Bronchial epithelial cell (primary cell): ENCODE results near the gene TXNDC8. TPM values are rescaled to one million over a fixed set of nuclear protein-coding genes. Genes with fewer than 3 reads are reported as not detected.

Source experiments
- DNase-seq: peaks from one replicate; pipeline ENCODE4 v3.0.0-alpha.2; 2010; ENCODE audit warnings: low read depth
- FAIRE-seq: peaks from 2 replicates; lab custom pipeline; 2011; peaks lifted over from hg19 to GRCh38; lab: Jason Lieb, UNC
- H3K27me3 ChIP-seq: 2 replicates; pipeline ENCODE4 v1.5.1; 2011; ENCODE audit warnings: low read length; ENCODE audit not compliant: control insufficient read depth, insufficient read depth
- H3K36me3 ChIP-seq: 2 replicates; pipeline ENCODE4 v1.5.1; 2011; ENCODE audit warnings: low read length; ENCODE audit not compliant: control insufficient read depth, insufficient read depth
- H3K4me3 ChIP-seq: 2 replicates; pipeline ENCODE4 v1.5.1; 2011; ENCODE audit warnings: mild to moderate bottlenecking, low read depth, low read length, control low read depth
- total RNA-seq: library from RNA; depleted of rRNA; stranded (reverse); fragments of >200 nt; gene quantifications from 2 replicates; pipeline ENCODE4 v1.2.1, GENCODE V29; 2014
- TF ChIP-seq, protein P1 (sequence below): IDR thresholded peaks from 2 replicates; pipeline ENCODE4 v1.5.1; 2011; ENCODE audit warnings: mild to moderate bottlenecking, moderate library complexity, low read length, control low read depth, inconsistent platforms; ENCODE audit not compliant: insufficient read depth, severe bottlenecking

Gene TXNDC8
- total RNA-seq, 1 donor from 2014 or later = not detected

DNA sequence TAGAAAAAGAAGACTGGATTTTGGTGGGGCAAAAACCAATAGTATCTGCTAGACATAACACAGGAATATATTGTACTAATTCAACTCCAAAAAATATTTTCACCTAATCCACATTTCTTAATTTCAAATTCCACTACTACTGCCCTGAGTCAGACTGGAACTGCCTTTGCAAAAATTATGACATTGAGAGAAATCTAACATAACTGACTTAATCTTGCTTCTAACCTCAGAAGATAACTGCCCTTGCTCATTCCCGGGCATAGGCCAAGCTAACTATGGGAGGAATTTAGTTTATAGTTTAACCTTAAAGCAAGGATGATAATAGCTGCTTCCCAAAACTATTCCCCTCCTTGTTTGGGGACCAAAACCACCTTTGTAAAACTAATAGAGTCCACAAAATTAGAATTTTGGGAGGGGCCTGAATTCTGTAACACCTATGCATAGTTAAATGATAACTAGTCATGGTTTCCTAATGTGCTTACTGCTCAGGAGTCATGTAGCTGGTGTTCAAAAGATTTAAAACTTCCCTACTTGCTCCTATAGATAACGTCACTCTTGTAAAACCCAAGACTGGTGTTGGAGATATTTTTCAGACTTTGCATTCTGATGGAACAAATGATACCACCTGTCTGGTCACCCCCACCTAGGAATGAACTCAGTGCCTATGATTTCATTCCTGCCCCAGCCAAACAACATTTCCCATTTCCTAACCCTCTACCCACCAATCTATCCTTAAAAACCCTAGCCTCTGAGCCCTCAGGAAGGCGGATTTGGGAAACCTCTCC, 67.3 kb downstream of the TXNDC8 start:
- no peak overlapping the region for H3K4me3 ChIP-seq
- no peak for DNase-seq
- TF ChIP-seq, protein P1, sequence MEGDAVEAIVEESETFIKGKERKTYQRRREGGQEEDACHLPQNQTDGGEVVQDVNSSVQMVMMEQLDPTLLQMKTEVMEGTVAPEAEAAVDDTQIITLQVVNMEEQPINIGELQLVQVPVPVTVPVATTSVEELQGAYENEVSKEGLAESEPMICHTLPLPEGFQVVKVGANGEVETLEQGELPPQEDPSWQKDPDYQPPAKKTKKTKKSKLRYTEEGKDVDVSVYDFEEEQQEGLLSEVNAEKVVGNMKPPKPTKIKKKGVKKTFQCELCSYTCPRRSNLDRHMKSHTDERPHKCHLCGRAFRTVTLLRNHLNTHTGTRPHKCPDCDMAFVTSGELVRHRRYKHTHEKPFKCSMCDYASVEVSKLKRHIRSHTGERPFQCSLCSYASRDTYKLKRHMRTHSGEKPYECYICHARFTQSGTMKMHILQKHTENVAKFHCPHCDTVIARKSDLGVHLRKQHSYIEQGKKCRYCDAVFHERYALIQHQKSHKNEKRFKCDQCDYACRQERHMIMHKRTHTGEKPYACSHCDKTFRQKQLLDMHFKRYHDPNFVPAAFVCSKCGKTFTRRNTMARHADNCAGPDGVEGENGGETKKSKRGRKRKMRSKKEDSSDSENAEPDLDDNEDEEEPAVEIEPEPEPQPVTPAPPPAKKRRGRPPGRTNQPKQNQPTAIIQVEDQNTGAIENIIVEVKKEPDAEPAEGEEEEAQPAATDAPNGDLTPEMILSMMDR = no peak
- no peak for FAIRE-seq
- no peaks in the 10 kb centered on the region for H3K36me3 ChIP-seq
- H3K27me3 ChIP-seq = no peaks in the 10 kb centered on the region

DNA sequence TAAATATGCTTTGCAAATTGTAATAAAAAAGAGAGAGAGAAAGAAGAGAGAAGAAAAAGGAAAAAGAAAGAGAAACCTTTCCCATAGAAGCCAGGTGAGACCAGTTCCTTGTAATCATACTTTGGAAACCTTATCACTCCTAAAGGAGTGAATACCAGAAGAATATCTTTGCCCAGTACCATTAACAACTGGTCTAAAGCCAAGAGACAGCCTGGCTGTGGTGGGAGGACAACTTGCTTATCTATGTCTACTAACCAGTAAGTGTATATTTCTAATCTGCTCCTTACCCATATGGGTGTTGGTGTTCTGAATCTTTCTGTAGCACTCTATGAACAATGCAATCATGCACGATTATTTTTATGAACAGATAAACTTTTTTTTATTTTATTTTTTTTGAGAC, 70.9 kb downstream of the TXNDC8 start:
- FAIRE-seq (no peak), DNase-seq (no peak)
- TF ChIP-seq, protein P1 = no peak
- no peaks in the 10 kb centered on the region for H3K36me3 ChIP-seq
- no peak overlapping the region for H3K4me3 ChIP-seq
- no peaks in the 10 kb centered on the region for H3K27me3 ChIP-seq

DNA sequence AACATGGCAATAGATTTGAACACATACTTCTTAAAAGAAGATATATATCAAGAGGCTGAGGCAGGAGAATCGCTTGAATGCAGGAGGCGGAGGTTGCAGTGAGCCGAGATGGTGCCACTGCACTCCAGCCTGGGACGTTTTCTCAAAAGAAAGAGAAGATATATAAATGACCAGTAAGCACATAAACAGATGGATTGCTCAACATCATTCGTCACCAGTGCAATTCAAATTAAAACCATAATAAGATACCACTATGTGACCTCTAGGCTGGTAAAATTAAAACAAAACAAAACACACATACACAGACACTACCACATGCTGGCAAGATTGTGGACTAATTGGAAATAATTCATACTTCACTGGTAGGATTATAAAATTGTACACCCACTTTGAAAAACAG, 76.0 kb downstream of the TXNDC8 start:
- DNase-seq = no peak
- TF ChIP-seq, protein P1 = no peak
- no peak for FAIRE-seq
- H3K27me3 ChIP-seq = no peaks in the 10 kb centered on the region
- H3K36me3 ChIP-seq = no peaks in the 10 kb centered on the region
- no peak overlapping the region for H3K4me3 ChIP-seq

DNA sequence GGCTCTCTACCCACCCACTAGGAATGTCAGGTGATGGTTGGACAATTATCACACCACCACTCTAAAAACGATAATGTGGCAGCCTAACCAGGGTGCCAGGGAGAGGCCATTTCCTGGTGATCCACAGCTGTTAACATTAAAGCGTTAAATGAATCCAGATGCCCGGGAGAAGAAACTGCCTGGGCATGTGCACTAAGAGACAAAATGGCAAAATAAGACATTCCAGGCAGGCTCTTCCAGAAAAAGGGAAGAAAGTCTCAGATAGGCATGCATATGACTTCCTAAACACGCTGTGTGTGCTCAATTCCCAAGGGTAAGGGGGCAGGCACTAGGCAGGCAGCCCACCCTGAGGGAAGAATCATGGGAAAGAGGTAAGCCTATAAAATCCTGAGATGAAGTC, 76.8 kb downstream of the TXNDC8 start:
- Histone ChIP-seq H3K4me3 (no peak overlapping the region), H3K27me3 (no peaks in the 10 kb centered on the region), H3K36me3 (no peaks in the 10 kb centered on the region)
- FAIRE-seq (no peak), DNase-seq (no peak)
- TF ChIP-seq, protein P1 = no peak

DNA sequence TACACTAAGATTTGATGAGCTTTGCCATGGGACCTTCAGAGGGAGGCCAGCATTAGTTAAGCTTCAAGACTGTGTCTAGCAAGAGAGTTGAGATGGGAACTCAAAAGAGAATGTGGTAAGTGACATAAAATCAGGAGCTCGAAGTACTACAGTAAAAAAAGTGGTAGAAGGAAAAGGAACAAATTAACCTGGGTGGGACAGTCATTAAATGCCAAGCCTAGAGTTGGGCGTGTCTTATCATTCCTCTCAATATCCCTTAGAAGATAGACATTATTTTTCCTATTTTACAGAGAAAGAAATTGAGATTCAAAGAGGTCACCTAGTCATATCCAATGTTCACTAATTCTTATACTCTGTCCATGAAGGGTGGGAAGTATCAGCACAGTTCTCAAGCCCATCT, 78.1 kb downstream of the TXNDC8 start:
- FAIRE-seq = no peak

More for the DNA sequence above, 78.1 kb downstream of the TXNDC8 start:
- no peak for DNase-seq
- TF ChIP-seq, protein P1 = no peak
- H3K4me3 ChIP-seq = no peak overlapping the region
- no peaks in the 10 kb centered on the region for H3K27me3 ChIP-seq
- H3K36me3 ChIP-seq = no peaks in the 10 kb centered on the region
